ENCODE measurements around the gene PKP1. TPM values are rescaled to one million over a fixed set of nuclear protein-coding genes. Genes with fewer than 3 reads are reported as not detected.

PKP1 gene
- total and polyA plus RNA-seq, 2 of the 4 experiments (the other 2 are of a cell fraction), result 0.18 to 0.36 TPM

GRCh38 chr1:201265756-201266155 lies 17.6 kb upstream of the PKP1 start:
- H2BK120ac ChIP-seq (ENCODE audit: low read depth, low read length), result no peak overlapping the region
- no peaks in the 10 kb centered on the region for H3K9me3 ChIP-seq (ENCODE audit: control insufficient read depth, insufficient read depth, low read length)
- no peak overlapping the region for H3K4ac ChIP-seq (ENCODE audit: low read depth, low read length)
- H4K20me1 ChIP-seq (ENCODE audit: insufficient read depth, low read length), result no peaks in the 10 kb centered on the region
- H3K4me3 ChIP-seq (ENCODE audit: insufficient read depth, low read depth, low read length), result no peak overlapping the region
- no TSS peak for BruUV-seq (replicated peaks)
- H3K79me1 ChIP-seq (ENCODE audit: low read depth in 1 of 2, low read length in 2 of 2), result no peaks in the 10 kb centered on the region
- no peak overlapping the region for H3K4me2 ChIP-seq (ENCODE audit: low read depth, low read length)
- peaks cover 2% of the 10 kb centered on the region; the same call in 1 of the 2 replicates for H3K27me3 ChIP-seq (ENCODE audit: control insufficient read depth, insufficient read depth, low read length)
- intact Hi-C loops (cut with micrococcal nuclease), result loop anchor here (10.0 kb wide), 1 partner anchor 1169 kb away; no protein-coding TSS in a partner anchor
- H3K9me1 ChIP-seq (ENCODE audit: insufficient read depth, low read length), result peaks cover 16% of the 10 kb centered on the region
- TF ChIP-seq BHLHE40 (IDR thresholded peaks at IDR 0.05; ENCODE audit: low read depth, low read length), result no peak
- TF ChIP-seq POLR2A (IDR thresholded peaks at IDR 0.05; ENCODE audit: low read depth, low read length), result no peak
- TF ChIP-seq NFE2L2 (IDR thresholded peaks at IDR 0.05; ENCODE audit: low read depth, low read length), result no peak
- no peak for TF ChIP-seq CHD1 (IDR thresholded peaks at IDR 0.05; ENCODE audit: low read depth, low read length)
- TF ChIP-seq CEBPB (IDR thresholded peaks at IDR 0.05; ENCODE audit: low read depth, low read length), result no peak
- no peak for TF ChIP-seq FOS (IDR thresholded peaks at IDR 0.05; ENCODE audit: low read depth, low read length)
- no peak for TF ChIP-seq MAFK (IDR thresholded peaks at IDR 0.05; ENCODE audit: low read depth, low read length)
- TF ChIP-seq SMC3 (IDR thresholded peaks at IDR 0.05; ENCODE audit: low read depth, low read length), result no peak
- TF ChIP-seq MXI1 (IDR thresholded peaks at IDR 0.05; ENCODE audit: borderline replicate concordance, low read depth, low read length), result no peak
- TF ChIP-seq CTCF (conservative IDR thresholded peaks at IDR 0.05; ENCODE audit: low read depth, low read length), result no peak
- TF ChIP-seq RCOR1 (IDR thresholded peaks at IDR 0.05; ENCODE audit: insufficient replicate concordance, low read length), result no peak
- no peak for TF ChIP-seq RFX5 (IDR thresholded peaks at IDR 0.05; ENCODE audit: low read depth, low read length)
- TF ChIP-seq RAD21 (IDR thresholded peaks at IDR 0.05; ENCODE audit: low read length), result no peak
- no peak for TF ChIP-seq USF2 (IDR thresholded peaks at IDR 0.05; ENCODE audit: low read depth, low read length)
- no peak for TF ChIP-seq MAZ (IDR thresholded peaks at IDR 0.05; ENCODE audit: borderline replicate concordance, low read depth, low read length)
- H4K91ac ChIP-seq (ENCODE audit: insufficient read depth, low read depth, low read length), result no peak overlapping the region
- H3K36me3 ChIP-seq (ENCODE audit: control insufficient read depth, insufficient read depth, low read length), result no peaks in the 10 kb centered on the region
- H3K23ac ChIP-seq (ENCODE audit: low read depth, low read length), result no peak overlapping the region
- H4K5ac ChIP-seq (ENCODE audit: low read depth, low read length), result no peak overlapping the region
- no peak overlapping the region for H2AFZ ChIP-seq (replicated peaks; ENCODE audit: low read length, poor library complexity)
- H3K14ac ChIP-seq (replicated peaks; ENCODE audit: low read depth, low read length), result no peak overlapping the region
- no peak overlapping the region for H3K9ac ChIP-seq (ENCODE audit: low read depth, low read length)
- DNase-seq, result peak; percentile 36
- H3K4me1 ChIP-seq (ENCODE audit: control insufficient read depth, insufficient read depth, low read length), result peaks cover 12% of the 10 kb centered on the region
- H3K18ac ChIP-seq (ENCODE audit: low read depth, low read length), result no peak overlapping the region
- in situ Hi-C loops (cut with MboI; ENCODE audit: low sequenced_read_pairs), result no loop called here
- H2BK5ac ChIP-seq (ENCODE audit: low read depth, low read length, poor library complexity, severe bottlenecking), result no peak overlapping the region
- H2BK15ac ChIP-seq (ENCODE audit: low read depth, low read length), result no peak overlapping the region
- H3K27ac ChIP-seq (ENCODE audit: insufficient read depth, low read length), result no peak overlapping the region
- H4K8ac ChIP-seq (ENCODE audit: low read depth in 2 of 2, low read length in 2 of 2), result no peak overlapping the region
- no peak overlapping the region for H2AK9ac ChIP-seq (replicated peaks; ENCODE audit: low read depth, low read length, poor library complexity)
- no peak overlapping the region for H3K56ac ChIP-seq (ENCODE audit: extremely low read depth, insufficient read depth, low read length)
- ChIA-PET CTCF (interaction anchor here (0.9 kb wide), 1 partner anchor 96 kb away, joined by 3 read pairs; no protein-coding TSS in a partner anchor), POLR2A (ENCODE audit: unreplicated experiment) (no interaction called here)
- H2BK20ac ChIP-seq (ENCODE audit: low read depth, low read length), result no peak overlapping the region
- no peak overlapping the region for H2AK5ac ChIP-seq (ENCODE audit: low read depth, low read length)
- dilution Hi-C loops (cut with HindIII; ENCODE audit: low sequenced_read_pairs, unreplicated experiment), result no loop called here
- ATAC-seq (ENCODE audit: low read depth), result no peak
- no CpG with 5 or more reads among the region's 3 CpGs for WGBS, 2 experiments (ENCODE audit: extremely low coverage in 2 of 2, insufficient read length in 1 of 2)

Data from IMR-90 (cell line).